ENCODE results near the gene RNF111.
A peak's percentile ranks its signal among the peaks of the same experiment; 100 is the strongest.

Gene RNF111

DNA sequence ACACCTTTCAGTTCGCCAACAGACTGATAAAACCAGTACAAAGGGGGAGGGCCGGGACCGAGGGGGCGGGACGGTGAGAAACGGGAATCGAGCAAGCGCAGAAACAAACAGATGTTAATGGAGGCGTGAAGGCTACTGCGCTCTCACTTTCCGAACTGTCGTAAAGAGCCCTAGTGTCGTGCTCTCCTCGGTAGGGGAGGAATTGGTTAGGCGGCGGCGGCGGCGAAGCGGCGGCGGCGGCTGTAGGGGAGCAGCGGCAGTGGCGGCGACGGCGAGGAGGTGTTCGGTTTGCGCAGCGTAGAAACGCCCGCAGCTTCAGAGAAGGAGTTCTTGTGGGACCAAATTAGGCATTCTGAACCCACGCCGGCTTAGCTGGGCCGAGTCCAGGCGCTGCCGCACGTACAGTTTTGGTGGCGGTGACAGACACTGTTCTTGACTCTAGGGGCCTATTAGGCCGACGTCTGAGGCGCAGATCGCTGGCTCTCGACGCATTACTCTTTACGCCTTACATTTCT is at the start of gene RNF111:
TSS of gene RNF111 (plus strand) at position 173 of the 515 bp plus-strand sequence. CDS start 43,160 bp downstream, outside the sequence.
- in situ Hi-C loops (cut with HindIII; ENCODE audit: low sequenced_read_pairs), result no loop called here
- peak within 1 kb of the TSS; percentile 66 for H3K4me3 ChIP-seq (ENCODE audit: low read depth, low read length)
- TF ChIP-seq, protein P1, sequence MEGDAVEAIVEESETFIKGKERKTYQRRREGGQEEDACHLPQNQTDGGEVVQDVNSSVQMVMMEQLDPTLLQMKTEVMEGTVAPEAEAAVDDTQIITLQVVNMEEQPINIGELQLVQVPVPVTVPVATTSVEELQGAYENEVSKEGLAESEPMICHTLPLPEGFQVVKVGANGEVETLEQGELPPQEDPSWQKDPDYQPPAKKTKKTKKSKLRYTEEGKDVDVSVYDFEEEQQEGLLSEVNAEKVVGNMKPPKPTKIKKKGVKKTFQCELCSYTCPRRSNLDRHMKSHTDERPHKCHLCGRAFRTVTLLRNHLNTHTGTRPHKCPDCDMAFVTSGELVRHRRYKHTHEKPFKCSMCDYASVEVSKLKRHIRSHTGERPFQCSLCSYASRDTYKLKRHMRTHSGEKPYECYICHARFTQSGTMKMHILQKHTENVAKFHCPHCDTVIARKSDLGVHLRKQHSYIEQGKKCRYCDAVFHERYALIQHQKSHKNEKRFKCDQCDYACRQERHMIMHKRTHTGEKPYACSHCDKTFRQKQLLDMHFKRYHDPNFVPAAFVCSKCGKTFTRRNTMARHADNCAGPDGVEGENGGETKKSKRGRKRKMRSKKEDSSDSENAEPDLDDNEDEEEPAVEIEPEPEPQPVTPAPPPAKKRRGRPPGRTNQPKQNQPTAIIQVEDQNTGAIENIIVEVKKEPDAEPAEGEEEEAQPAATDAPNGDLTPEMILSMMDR (IDR thresholded peaks at IDR 0.05; ENCODE audit: low read depth, low read length, missing control alignments), result no peak
- peak; percentile 91 for DNase-seq (ENCODE audit: low read depth)

DNA sequence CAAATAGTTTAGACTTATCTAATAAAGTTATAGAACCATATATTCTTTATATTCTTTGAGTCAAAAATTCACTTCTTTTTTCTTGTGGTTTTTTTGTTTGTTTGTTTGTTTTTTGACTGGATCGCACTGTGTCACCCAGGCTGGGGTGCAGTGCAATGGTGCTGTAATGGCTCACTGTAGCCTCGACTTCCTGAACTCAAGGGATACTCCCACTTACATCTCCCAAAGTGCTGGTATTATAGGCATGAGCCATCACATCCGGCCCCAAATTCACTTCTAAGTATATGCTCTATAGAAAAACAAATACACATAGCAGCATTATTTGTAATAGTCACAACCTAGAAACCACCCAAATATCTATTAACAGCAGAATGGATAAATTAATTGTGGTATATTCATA is 40.3 kb upstream of the RNF111 start:
- TF ChIP-seq, protein P1 (IDR thresholded peaks at IDR 0.05; ENCODE audit: low read depth, low read length, missing control alignments), result no peak
- no peak for DNase-seq (ENCODE audit: low read depth)
- in situ Hi-C loops (cut with HindIII; ENCODE audit: low sequenced_read_pairs), result no loop called here
- no peak overlapping the region for H3K4me3 ChIP-seq (ENCODE audit: low read depth, low read length)

DNA sequence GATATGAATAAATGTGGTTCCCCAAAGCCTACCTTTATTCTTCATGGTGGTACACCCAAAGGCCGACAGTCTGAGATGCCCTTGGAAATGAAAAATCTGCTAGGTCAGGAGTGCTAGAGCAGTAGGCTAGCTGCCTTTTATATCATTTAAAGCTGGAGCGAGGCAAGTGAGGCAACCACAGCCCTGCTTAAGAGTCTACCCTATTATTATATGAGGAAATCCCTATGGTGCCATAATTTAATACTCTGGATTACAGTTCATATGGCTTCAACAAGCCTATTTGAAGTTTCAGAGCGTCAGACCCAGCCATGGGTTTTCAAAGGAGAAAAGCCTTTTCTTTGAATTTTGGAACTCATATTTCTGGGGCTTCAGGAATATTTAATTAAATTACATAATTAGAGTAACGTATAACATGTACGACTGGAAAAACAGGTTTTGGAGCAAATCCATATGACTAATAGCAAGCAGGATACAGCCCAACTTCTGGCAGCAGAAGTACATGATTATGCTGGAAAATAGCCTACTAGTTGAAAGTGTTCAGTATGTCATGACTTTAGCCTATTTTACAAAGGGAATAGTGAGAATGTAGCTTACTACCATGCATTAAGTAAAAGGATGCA is 36.0 kb upstream of the RNF111 start:
- in situ Hi-C loops (cut with HindIII; ENCODE audit: low sequenced_read_pairs), result no loop called here

DNA sequence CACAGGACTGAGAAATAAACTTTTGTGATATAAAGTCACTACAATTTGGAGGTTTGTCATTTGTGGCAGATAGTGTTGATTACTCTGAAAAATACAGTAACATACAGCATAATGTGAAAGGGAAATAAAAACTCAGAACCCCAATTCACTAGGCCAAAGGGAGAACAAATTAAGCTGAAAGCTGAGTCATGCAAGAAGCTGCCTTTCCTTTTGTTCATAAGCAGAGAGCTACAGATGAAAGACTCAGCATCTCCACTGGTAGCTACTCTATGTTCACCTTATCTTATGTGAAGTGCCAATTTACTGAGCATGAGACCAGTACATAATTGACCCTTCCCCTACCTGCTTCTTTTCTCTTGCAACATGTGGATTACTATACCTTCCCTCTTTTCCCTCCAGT is 34.7 kb upstream of the RNF111 start:
- peak; percentile 6 for DNase-seq (ENCODE audit: low read depth)
- TF ChIP-seq, protein P1 (IDR thresholded peaks at IDR 0.05; ENCODE audit: low read depth, low read length, missing control alignments), result no peak
- H3K4me3 ChIP-seq (ENCODE audit: low read depth, low read length), result no peak overlapping the region
- in situ Hi-C loops (cut with HindIII; ENCODE audit: low sequenced_read_pairs), result no loop called here

More for the DNA sequence above, 36.0 kb upstream of the RNF111 start:
- TF ChIP-seq, protein P1 (IDR thresholded peaks at IDR 0.05; ENCODE audit: low read depth, low read length, missing control alignments), result no peak
- peak; percentile 76 for DNase-seq (ENCODE audit: low read depth)
- H3K4me3 ChIP-seq (ENCODE audit: low read depth, low read length), result no peak overlapping the region

DNA sequence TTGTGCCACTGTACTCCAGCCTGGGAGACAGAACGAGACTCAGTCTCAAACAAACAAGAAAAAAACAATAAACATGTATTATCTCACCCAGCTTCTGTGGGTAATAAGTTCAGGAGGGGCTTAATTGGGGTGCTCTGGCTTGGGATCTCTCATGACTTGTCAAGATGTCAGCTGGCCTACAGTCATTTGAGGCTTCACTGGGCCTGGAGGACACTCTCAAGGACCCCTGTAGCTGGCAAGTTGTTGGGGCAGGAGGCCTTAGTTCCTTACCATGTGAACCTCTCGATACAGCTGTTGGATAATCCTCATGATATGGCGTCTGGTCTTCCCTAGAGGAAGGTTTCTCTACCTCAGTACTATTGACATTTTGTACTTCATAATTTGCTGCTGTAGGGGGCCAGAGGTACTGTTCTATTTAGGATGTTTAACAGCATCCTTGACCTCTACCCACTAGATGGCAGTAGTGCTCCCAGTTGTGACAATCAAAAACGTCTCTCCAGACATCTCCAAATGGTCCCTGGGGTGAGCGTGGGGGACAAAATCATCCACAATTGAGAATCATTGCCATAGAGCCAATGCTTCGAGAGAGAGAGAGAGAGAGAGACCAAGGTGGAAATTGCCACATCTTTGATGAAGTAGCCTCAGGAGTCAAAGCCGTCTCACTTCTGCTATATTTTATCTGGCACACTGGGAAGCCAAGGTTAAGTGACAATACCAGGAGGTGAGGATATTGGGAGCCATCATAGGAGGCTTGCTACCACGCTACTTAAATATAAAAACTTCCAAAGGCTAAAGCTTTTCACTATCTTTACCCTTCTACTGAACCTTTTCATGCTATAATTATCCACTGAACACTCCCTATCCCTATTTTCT is 30.1 kb upstream of the RNF111 start:
- DNase-seq (ENCODE audit: low read depth), result peak; percentile 37
- in situ Hi-C loops (cut with HindIII; ENCODE audit: low sequenced_read_pairs), result no loop called here
- TF ChIP-seq, protein P1 (IDR thresholded peaks at IDR 0.05; ENCODE audit: low read depth, low read length, missing control alignments), result peak; percentile 88
- H3K4me3 ChIP-seq (ENCODE audit: low read depth, low read length), result no peak overlapping the region

DNA sequence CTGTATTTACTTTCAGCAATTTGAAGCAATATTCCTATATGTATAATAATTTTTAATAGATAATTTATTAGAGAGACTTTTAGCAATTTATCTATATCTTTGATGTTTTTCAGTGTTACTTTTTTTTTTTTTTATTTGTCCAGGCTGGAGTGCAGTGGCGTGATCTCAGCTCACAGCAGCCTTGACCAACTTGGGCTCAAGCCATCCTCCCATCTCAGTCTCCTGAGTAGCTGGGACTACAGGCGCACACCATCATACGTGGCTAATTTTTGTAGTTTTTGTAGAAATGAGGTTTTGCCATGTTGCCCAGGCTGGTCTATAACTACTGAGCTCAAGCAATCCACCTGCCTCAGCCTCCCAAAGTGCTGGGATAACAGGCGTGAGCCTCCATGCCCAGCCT is 28.7 kb upstream of the RNF111 start:
- TF ChIP-seq, protein P1 (IDR thresholded peaks at IDR 0.05; ENCODE audit: low read depth, low read length, missing control alignments), result no peak
- DNase-seq (ENCODE audit: low read depth), result no peak
- in situ Hi-C loops (cut with HindIII; ENCODE audit: low sequenced_read_pairs), result no loop called here
- no peak overlapping the region for H3K4me3 ChIP-seq (ENCODE audit: low read depth, low read length)

Data from astrocyte of the cerebellum (primary cell).